BE2C (cell line): ENCODE measurements around the gene SCNN1B.

Experiments used
- DNase-seq: peaks from one replicate; pipeline ENCODE4 v3.0.0-alpha.2; 2020
- H3K27me3 ChIP-seq: fragments of 250-450 bp; sonication (Bioruptor Pico); 2 replicates; pipeline ENCODE4 v1.5.1; 2020; ENCODE audit warnings: mild to moderate bottlenecking
- H3K36me3 ChIP-seq: fragments of 250-450 bp; sonication (Bioruptor Pico); 2 replicates; pipeline ENCODE4 v1.5.1; 2020; ENCODE audit warnings: mild to moderate bottlenecking
- H3K4me1 ChIP-seq: fragments of 250-450 bp; sonication (Bioruptor Pico); 2 replicates; pipeline ENCODE4 v1.5.1; 2020
- H3K4me3 ChIP-seq: 2 replicates; pipeline ENCODE4 v1.5.1; 2011; ENCODE audit warnings: low read depth, low read length
- H3K9me3 ChIP-seq: fragments of 250-450 bp; sonication (Bioruptor Pico); 2 replicates; pipeline ENCODE4 v1.5.1; 2020
- CTCF ChIP-seq: IDR thresholded peaks from 2 replicates; pipeline ENCODE4 v1.5.1; 2012; ENCODE audit warnings: mild to moderate bottlenecking, low read depth, low read length

SCNN1B gene

GRCh38 chr16:23303685-23304084 is 1.6 kb downstream of the SCNN1B start:
- H3K4me3 ChIP-seq, result no peak overlapping the region
- no peak for DNase-seq
- no peak for TF ChIP-seq CTCF
- H3K27me3 ChIP-seq, result peaks cover 30% of the 10 kb centered on the region
- H3K9me3 ChIP-seq, result no peaks in the 10 kb centered on the region
- H3K4me1 ChIP-seq, result no peaks in the 10 kb centered on the region
- no peaks in the 10 kb centered on the region for H3K36me3 ChIP-seq

GRCh38 chr16:23304620-23305019 is 2.5 kb downstream of the SCNN1B start:
- Histone ChIP-seq H3K4me1 (no peaks in the 10 kb centered on the region), H3K9me3 (no peaks in the 10 kb centered on the region), H3K27me3 (peaks cover 30% of the 10 kb centered on the region), H3K36me3 (no peaks in the 10 kb centered on the region), H3K4me3 (no peak overlapping the region)
- DNase-seq, result no peak
- TF ChIP-seq CTCF, result no peak

- peaks cover 27% of the 10 kb centered on the region for H3K27me3 ChIP-seq
- TF ChIP-seq CTCF, result no peak
- no peak for DNase-seq
- H3K4me1 ChIP-seq, result no peaks in the 10 kb centered on the region
- no peaks in the 10 kb centered on the region for H3K9me3 ChIP-seq
- H3K36me3 ChIP-seq, result no peaks in the 10 kb centered on the region
- no peak overlapping the region for H3K4me3 ChIP-seq
These were observed 4.3 kb downstream of the SCNN1B start for GRCh38 chr16:23306199-23307100.

- H3K9me3 ChIP-seq, result no peaks in the 10 kb centered on the region
- H3K36me3 ChIP-seq, result no peaks in the 10 kb centered on the region
- TF ChIP-seq CTCF, result no peak
- no peak overlapping the region for H3K4me3 ChIP-seq
- no peaks in the 10 kb centered on the region for H3K27me3 ChIP-seq
- no peak for DNase-seq
- H3K4me1 ChIP-seq, result no peaks in the 10 kb centered on the region
These were observed 8.1 kb downstream of the SCNN1B start for GRCh38 chr16:23310217-23310616.

- H3K36me3 ChIP-seq, result no peaks in the 10 kb centered on the region
These were observed 8.6 kb downstream of the SCNN1B start for GRCh38 chr16:23310744-23311143.

More at GRCh38 chr16:23310744-23311143, 8.6 kb downstream of the SCNN1B start:
- no peak for DNase-seq
- H3K27me3 ChIP-seq, result no peaks in the 10 kb centered on the region
- H3K9me3 ChIP-seq, result no peaks in the 10 kb centered on the region
- TF ChIP-seq CTCF, result no peak
- H3K4me1 ChIP-seq, result no peaks in the 10 kb centered on the region
- no peak overlapping the region for H3K4me3 ChIP-seq
